ENCODE measurements around the gene CNTNAP5.

CNTNAP5 gene

DNA sequence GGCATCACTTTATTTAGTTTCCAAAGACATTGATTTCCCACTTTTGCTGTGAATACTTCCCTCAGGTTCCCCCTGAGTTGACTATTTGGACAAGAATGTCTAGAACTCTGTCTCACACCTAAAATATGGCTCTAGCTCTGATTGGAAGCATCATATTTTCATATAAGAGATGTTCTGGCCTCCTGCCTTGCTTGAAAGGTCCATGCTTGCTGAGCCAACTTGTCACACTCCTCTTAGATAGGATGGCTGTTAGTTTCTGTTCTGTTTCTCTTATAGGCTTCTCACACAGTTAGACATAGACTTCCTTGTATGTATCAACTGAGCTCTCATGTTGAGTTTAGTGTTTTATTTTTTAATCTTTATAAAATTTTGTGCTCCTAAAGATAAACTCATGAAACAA is 87.1 kb downstream of the CNTNAP5 start:
- Histone ChIP-seq H3K23ac (ENCODE audit: low read length in 2 of 2) (no peak overlapping the region), H3K18ac (ENCODE audit: low read depth in 1 of 2, low read length in 2 of 2) (no peak overlapping the region), H2BK5ac (ENCODE audit: low read depth, low read length, poor library complexity, severe bottlenecking) (no peak overlapping the region), H3K27ac (ENCODE audit: low read length, poor library complexity, severe bottlenecking) (no peak overlapping the region), H3K14ac (ENCODE audit: low read length in 2 of 2) (no peak overlapping the region), H2BK12ac (ENCODE audit: low read length in 2 of 2) (no peak overlapping the region), H3K4me2 (ENCODE audit: low read length, poor library complexity, severe bottlenecking) (no peak overlapping the region), H4K91ac (ENCODE audit: low read length) (no peak overlapping the region), H3K4ac (ENCODE audit: low read depth in 1 of 2, low read length in 2 of 2) (no peak overlapping the region), H2AFZ (ENCODE audit: low read depth, low read length) (no peak overlapping the region), H3K9me3 (ENCODE audit: control insufficient read depth, low read length) (no peaks in the 10 kb centered on the region), H3K4me1 (ENCODE audit: control insufficient read depth, insufficient read depth, low read depth, low read length) (no peaks in the 10 kb centered on the region), H3K36me3 (ENCODE audit: control insufficient read depth in 1 of 2, insufficient read depth in 2 of 2, low read depth in 1 of 2, low read length in 2 of 2) (no peaks in the 10 kb centered on the region), H3K27me3 (ENCODE audit: control insufficient read depth in 1 of 2, insufficient read depth in 1 of 2, low read length in 2 of 2) (no peaks in the 10 kb centered on the region), H3K9ac (ENCODE audit: low read length) (no peak overlapping the region), H4K8ac (ENCODE audit: low read length) (no peak overlapping the region), H3K79me1 (replicated peaks; ENCODE audit: low read length, poor library complexity, severe bottlenecking) (no peaks in the 10 kb centered on the region), H2BK120ac (ENCODE audit: low read depth, low read length) (no peak overlapping the region), H2BK15ac (ENCODE audit: low read depth, poor library complexity, severe bottlenecking) (no peak overlapping the region), H3K4me3 (ENCODE audit: insufficient read depth in 1 of 2, low read depth in 1 of 2, low read length in 2 of 2) (no peak overlapping the region), H2AK5ac (ENCODE audit: low read length, severe bottlenecking) (no peak overlapping the region)
- DNase-seq: no peak

DNA sequence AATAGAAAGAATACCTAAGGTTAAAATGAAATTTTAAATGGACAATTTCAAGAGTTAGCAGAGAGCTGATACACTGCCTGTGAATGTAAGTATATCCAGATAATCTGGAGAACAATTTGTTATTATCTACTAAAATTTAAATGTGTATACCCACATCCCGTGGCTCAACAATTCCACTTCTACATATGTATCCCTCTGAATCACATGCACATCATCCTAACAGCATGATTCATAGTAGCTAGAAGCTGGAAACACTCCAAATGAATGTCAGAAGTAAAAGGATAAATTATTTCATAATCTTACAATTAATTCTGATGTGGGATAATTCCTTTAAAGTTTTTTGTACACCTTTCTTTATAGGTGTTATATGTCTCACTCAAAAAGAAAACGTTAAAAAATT is 87.9 kb downstream of the CNTNAP5 start:
- Histone ChIP-seq H3K9me3 (ENCODE audit: control insufficient read depth, low read length) (no peaks in the 10 kb centered on the region), H3K18ac (ENCODE audit: low read depth in 1 of 2, low read length in 2 of 2) (no peak overlapping the region), H4K8ac (ENCODE audit: low read length) (no peak overlapping the region), H3K4ac (ENCODE audit: low read depth in 1 of 2, low read length in 2 of 2) (no peak overlapping the region), H3K23ac (ENCODE audit: low read length in 2 of 2) (no peak overlapping the region), H3K36me3 (ENCODE audit: control insufficient read depth in 1 of 2, insufficient read depth in 2 of 2, low read depth in 1 of 2, low read length in 2 of 2) (no peaks in the 10 kb centered on the region), H2BK12ac (ENCODE audit: low read length in 2 of 2) (no peak overlapping the region), H3K14ac (ENCODE audit: low read length in 2 of 2) (no peak overlapping the region), H3K27ac (ENCODE audit: low read length, poor library complexity, severe bottlenecking) (no peak overlapping the region), H3K9ac (ENCODE audit: low read length) (no peak overlapping the region), H2BK5ac (ENCODE audit: low read depth, low read length, poor library complexity, severe bottlenecking) (no peak overlapping the region), H2BK120ac (ENCODE audit: low read depth, low read length) (no peak overlapping the region), H4K91ac (ENCODE audit: low read length) (no peak overlapping the region), H2BK15ac (ENCODE audit: low read depth, poor library complexity, severe bottlenecking) (no peak overlapping the region), H3K4me1 (ENCODE audit: control insufficient read depth, insufficient read depth, low read depth, low read length) (no peaks in the 10 kb centered on the region), H3K4me2 (ENCODE audit: low read length, poor library complexity, severe bottlenecking) (no peak overlapping the region), H3K79me1 (replicated peaks; ENCODE audit: low read length, poor library complexity, severe bottlenecking) (no peaks in the 10 kb centered on the region), H2AK5ac (ENCODE audit: low read length, severe bottlenecking) (no peak overlapping the region), H3K27me3 (ENCODE audit: control insufficient read depth in 1 of 2, insufficient read depth in 1 of 2, low read length in 2 of 2) (no peaks in the 10 kb centered on the region), H2AFZ (ENCODE audit: low read depth, low read length) (no peak overlapping the region), H3K4me3 (ENCODE audit: insufficient read depth in 1 of 2, low read depth in 1 of 2, low read length in 2 of 2) (no peak overlapping the region)
- DNase-seq: no peak
- WGBS: 50% methylated on average over 1 of the region's 2 CpGs

DNA sequence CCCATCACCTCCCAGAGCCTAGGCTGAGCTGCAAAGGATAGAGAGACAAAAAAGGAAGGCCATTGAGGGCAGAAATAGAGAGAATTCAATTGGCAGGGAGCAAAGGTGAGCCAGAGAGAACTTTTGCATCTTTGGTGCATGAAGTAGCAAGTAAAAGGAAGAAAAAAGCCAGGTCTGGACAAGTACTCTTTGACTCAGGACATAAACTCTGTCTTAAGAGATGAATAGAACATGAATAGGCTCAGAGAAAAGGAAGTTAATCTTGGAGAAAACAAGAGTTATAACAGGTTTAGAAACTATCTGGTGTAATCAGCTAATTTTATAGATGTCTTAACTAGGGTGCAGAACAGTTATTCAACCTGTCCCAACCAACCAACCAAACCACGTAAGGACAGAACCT is 95.2 kb downstream of the CNTNAP5 start:
- H2BK15ac ChIP-seq (ENCODE audit: low read depth, poor library complexity, severe bottlenecking): no peak overlapping the region
- peak overlapping the region; percentile 61 for H4K91ac ChIP-seq (ENCODE audit: low read length)
- no peak overlapping the region for H3K23ac ChIP-seq (ENCODE audit: low read length in 2 of 2)
- no peak overlapping the region for H2AK5ac ChIP-seq (ENCODE audit: low read length, severe bottlenecking)
- no peak overlapping the region for H3K9ac ChIP-seq (ENCODE audit: low read length)
- no peak overlapping the region for H2AFZ ChIP-seq (ENCODE audit: low read depth, low read length)
- no peak overlapping the region for H3K4me3 ChIP-seq (ENCODE audit: insufficient read depth in 1 of 2, low read depth in 1 of 2, low read length in 2 of 2)
- H2BK12ac ChIP-seq (ENCODE audit: low read length in 2 of 2): no peak overlapping the region
- no peak overlapping the region for H3K14ac ChIP-seq (ENCODE audit: low read length in 2 of 2)
- H3K18ac ChIP-seq (ENCODE audit: low read depth in 1 of 2, low read length in 2 of 2): no peak overlapping the region
- no peak for DNase-seq
- H3K4ac ChIP-seq (ENCODE audit: low read depth in 1 of 2, low read length in 2 of 2): no peak overlapping the region
- no peak overlapping the region for H4K8ac ChIP-seq (ENCODE audit: low read length)
- no peak overlapping the region for H3K27ac ChIP-seq (ENCODE audit: low read length, poor library complexity, severe bottlenecking)
- H3K27me3 ChIP-seq (ENCODE audit: control insufficient read depth in 1 of 2, insufficient read depth in 1 of 2, low read length in 2 of 2): no peaks in the 10 kb centered on the region
- no peak overlapping the region for H2BK5ac ChIP-seq (ENCODE audit: low read depth, low read length, poor library complexity, severe bottlenecking)
- H3K9me3 ChIP-seq (ENCODE audit: control insufficient read depth, low read length): no peaks in the 10 kb centered on the region
- no peak overlapping the region for H3K4me2 ChIP-seq (ENCODE audit: low read length, poor library complexity, severe bottlenecking)
- no peaks in the 10 kb centered on the region for H3K4me1 ChIP-seq (ENCODE audit: control insufficient read depth, insufficient read depth, low read depth, low read length)
- no peak overlapping the region for H2BK120ac ChIP-seq (ENCODE audit: low read depth, low read length)
- no peaks in the 10 kb centered on the region for H3K36me3 ChIP-seq (ENCODE audit: control insufficient read depth in 1 of 2, insufficient read depth in 2 of 2, low read depth in 1 of 2, low read length in 2 of 2)
- WGBS: no CpG with 5 or more reads among the region's 1 CpG
- H3K79me1 ChIP-seq (replicated peaks; ENCODE audit: low read length, poor library complexity, severe bottlenecking): no peaks in the 10 kb centered on the region

DNA sequence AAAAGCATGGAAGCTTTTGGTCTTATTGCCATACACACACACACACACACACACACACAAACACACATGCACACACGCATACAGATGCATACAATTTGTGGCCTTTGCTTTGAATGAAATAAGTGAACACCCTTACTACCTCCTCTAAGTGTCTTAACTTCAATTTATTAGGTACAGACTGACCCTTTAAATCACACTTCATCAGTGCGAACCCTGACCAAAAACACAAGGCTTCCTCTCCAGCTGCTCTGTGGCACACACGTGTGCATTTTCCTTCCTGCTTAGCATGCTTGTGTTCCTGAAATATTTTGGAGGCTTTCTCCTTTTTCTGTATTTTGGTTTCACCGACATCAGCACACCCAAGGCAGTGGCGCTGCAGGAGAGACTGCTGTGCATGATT is 96.0 kb downstream of the CNTNAP5 start:
- Histone ChIP-seq H3K27ac (ENCODE audit: low read length, poor library complexity, severe bottlenecking) (no peak overlapping the region), H2AFZ (ENCODE audit: low read depth, low read length) (no peak overlapping the region), H2BK15ac (ENCODE audit: low read depth, poor library complexity, severe bottlenecking) (no peak overlapping the region), H3K18ac (ENCODE audit: low read depth in 1 of 2, low read length in 2 of 2) (no peak overlapping the region), H3K14ac (ENCODE audit: low read length in 2 of 2) (no peak overlapping the region), H4K8ac (ENCODE audit: low read length) (no peak overlapping the region), H2BK120ac (ENCODE audit: low read depth, low read length) (no peak overlapping the region), H2AK5ac (ENCODE audit: low read length, severe bottlenecking) (no peak overlapping the region), H2BK12ac (ENCODE audit: low read length in 2 of 2) (no peak overlapping the region), H3K4me2 (ENCODE audit: low read length, poor library complexity, severe bottlenecking) (no peak overlapping the region), H3K36me3 (ENCODE audit: control insufficient read depth in 1 of 2, insufficient read depth in 2 of 2, low read depth in 1 of 2, low read length in 2 of 2) (no peaks in the 10 kb centered on the region), H4K91ac (ENCODE audit: low read length) (no peak overlapping the region), H3K27me3 (ENCODE audit: control insufficient read depth in 1 of 2, insufficient read depth in 1 of 2, low read length in 2 of 2) (no peaks in the 10 kb centered on the region), H3K4ac (ENCODE audit: low read depth in 1 of 2, low read length in 2 of 2) (no peak overlapping the region), H2BK5ac (ENCODE audit: low read depth, low read length, poor library complexity, severe bottlenecking) (no peak overlapping the region), H3K9me3 (ENCODE audit: control insufficient read depth, low read length) (no peaks in the 10 kb centered on the region), H3K4me1 (ENCODE audit: control insufficient read depth, insufficient read depth, low read depth, low read length) (no peaks in the 10 kb centered on the region), H3K23ac (ENCODE audit: low read length in 2 of 2) (no peak overlapping the region), H3K4me3 (ENCODE audit: insufficient read depth in 1 of 2, low read depth in 1 of 2, low read length in 2 of 2) (no peak overlapping the region), H3K79me1 (replicated peaks; ENCODE audit: low read length, poor library complexity, severe bottlenecking) (no peaks in the 10 kb centered on the region), H3K9ac (ENCODE audit: low read length) (no peak overlapping the region)
- DNase-seq: no peak
- 81% methylated on average over 5 of the region's 5 CpGs for WGBS
